Middle frontal gyrus (tissue), 1 donor: ENCODE data around the gene CCER1.

Source experiments
- DNase-seq: peaks from one replicate; pipeline ENCODE4 v3.0.0-alpha.2; 2015; ENCODE audit warnings: low spot score; ENCODE audit errors: extremely low spot score

Gene CCER1

DNA sequence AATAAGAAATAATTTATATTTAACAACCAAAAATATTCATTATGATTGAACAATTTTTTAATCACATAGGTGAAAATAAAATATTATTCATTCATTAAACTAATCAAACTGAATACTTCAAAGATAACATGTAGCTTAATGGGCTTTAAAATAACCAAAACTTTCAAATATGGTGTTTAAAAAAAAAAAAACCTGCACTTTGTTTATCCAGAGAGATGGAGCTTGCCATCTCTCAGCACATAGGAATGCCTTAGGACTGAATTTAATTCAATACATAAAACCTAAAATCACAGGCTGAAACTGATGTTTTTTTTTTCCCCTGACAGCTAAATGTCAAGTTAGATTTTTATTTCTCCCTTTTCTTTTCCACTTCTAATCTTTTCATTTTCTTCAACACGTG lies 14.4 kb upstream of the CCER1 start:
- no peak for DNase-seq

DNA sequence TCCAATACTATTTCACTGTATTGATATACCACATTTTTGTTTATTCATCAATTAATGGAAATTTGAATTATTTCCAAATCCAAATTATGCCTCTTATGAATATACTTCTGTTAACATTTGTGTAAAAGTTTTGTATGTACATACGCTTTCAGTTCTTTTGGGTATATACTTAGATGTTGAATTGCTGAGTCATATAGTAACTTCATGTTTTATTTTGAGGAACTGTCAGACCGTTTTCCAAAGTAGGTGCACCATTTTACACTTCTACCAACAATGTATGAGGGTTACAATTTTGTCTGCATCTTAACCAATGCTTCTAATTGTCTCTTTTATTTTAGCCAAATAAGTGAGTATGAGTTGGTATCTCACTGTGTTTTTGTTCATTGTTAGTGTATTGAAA lies 10.2 kb upstream of the CCER1 start:
- DNase-seq, result no peak

DNA sequence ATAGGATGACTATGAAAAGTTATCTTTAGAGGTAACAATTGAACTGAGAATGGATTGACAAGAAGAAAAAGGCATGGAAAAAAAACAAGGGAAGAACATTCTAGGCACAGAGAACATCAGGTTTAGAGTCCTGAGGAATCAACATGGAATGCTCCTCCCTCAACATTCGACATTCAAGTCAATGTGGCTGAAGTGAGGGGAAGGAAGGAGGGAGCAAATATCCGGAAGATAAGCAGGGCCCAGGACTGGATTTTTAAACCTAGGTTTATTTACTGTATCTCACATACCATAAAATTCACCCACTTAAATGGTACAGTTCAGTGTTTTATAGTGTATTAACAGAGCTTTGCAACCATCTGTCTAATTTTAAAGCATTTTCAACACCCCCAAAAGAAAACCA lies 9.6 kb upstream of the CCER1 start:
- DNase-seq, result no peak

DNA sequence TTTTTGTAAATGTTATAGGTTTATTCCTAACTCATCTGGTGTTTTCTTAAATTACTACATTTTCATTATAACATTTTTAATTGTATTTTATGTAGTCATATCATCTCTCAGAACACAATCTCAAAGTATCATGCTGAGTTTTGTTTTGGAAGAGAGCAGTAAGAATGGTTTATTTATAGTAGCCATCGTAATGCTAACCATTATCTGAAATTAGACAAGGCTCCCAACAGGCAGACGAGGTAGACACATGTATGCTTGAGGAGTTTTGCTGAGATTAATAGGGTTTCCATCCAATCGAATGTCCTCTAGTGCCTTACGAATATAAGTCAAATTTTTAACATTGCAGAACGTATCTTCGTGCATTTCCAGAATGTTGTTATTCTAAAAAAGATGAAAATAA lies 9.0 kb upstream of the CCER1 start:
- no peak for DNase-seq

DNA sequence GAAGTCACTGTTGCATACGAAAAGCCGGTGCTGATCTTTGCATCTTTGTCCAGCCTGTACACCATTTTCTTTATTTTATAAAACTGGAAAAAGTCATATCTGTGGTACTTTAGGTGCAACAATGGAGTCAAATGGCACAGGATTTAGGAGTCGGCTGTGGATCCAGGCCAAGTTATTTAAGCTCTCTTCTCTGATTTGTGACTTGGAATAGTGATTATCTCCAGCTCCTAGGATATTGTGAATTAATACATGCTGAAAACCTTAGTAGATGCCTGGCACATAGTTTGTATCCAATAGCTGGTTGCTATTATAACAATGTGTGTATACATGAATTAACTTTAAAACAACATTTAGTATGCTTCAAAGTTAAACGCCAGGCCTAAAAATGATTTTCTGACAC lies 6.2 kb upstream of the CCER1 start:
- no peak for DNase-seq

DNA sequence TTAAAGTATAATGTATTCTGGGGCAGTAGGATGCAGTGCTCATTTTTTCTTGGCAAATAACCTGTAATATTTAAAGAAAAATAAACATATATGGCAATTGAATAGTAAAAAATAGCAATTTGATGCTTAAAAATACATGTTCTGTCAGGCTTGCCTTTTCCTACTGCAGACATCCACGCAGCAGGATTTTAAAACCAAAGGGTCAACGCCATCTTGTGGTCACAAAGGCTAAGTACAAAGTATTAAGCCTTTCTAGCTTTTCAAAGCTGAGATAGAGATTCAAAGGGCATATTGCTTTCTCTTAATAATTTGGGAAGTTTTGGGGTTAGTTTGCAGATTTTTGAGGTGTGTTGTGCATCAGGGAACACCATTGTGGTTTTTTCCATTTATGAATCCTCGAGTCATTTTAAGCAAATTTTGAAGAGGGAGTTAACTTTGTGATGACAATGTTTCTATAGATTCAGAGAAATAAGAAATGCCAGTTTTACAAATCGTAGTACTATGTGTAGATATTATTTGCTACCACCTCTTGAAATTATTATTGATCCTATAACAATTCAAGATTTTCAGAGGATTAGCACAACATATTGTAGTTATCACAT lies 4.7 kb upstream of the CCER1 start:
- DNase-seq, result peak; percentile 59

DNA sequence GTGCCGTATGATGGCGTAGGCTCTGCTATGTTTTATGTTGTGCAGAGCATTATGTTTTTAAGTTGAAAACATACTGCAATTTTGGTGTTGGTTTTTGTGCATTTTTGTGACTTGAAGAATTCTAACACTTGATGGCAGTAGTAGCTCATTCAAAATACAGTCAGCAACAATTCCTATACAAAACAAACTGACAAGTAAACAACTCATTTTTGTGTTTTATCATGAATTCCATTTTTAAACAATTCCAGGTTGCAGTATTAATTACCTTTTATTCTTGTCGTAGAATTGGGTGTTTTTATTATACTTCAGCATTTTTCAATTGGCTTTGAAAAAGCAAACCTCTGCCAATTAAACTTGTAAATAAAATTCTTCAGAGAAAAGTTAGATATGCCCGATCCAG lies 4.1 kb upstream of the CCER1 start:
- DNase-seq, result no peak

DNA sequence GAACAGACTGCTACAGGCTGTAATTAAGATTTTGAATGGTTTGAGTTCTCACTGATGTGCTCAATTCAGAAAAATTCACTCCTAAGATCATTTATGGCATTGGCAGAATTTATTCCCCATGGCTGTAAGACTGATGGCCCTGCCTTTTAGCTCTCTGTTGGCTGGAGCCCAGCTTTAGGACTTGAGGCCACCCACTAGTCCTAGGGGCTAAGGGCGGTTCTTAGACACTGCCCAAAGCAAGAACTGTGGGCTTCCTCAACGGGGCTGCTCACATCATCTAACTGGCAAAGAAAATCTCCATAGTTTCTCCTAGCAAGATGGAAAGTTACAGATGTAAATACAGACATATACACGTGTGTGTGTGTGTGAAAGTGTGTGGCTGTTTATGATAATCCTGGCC lies 3.4 kb upstream of the CCER1 start:
- DNase-seq, result no peak

DNA sequence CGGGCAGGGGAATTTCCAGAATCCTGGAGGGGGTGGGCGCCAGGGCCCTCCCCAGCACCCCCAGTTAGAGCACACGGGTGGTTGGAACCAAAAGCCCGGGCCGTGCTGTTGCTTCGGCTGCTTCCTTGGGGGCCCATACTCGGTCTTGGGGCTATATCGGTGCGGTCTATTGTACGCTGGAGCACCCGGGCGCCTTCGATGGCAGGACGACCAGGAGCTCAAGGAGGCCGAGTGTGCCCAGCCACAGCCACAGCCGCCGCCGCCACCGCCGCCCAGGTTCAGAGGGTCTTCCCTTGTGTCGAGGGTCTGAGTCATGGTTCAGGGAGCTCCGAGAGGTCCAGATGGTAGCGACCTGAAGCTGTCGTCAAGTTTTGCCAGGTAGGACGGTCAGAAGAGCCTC lies 548 bp downstream of the CCER1 start:
- DNase-seq, result no peak

DNA sequence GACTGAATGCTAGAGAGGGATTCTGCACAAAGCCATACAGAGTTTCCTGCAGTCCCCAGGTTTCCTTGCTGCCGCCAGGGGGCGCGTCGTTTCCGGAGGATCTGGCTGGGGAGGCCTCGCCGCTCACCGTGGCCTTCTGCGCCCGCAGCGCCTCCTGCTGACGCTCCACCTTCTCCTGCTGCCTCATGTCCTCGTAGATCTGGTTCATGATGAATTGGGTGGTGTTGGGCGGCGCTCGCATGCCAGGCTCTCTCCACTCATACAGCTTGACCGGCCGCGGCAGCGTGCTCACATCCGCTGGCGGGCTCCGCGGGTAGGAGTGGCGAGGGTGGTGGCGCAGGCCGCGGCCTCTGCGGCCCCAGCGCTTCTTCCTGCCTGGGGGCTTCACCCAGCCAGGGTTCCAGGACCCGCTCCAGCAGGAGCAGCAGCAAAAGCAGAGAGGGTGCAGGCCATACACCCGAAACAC lies 987 bp downstream of the CCER1 start:
- no peak for DNase-seq

DNA sequence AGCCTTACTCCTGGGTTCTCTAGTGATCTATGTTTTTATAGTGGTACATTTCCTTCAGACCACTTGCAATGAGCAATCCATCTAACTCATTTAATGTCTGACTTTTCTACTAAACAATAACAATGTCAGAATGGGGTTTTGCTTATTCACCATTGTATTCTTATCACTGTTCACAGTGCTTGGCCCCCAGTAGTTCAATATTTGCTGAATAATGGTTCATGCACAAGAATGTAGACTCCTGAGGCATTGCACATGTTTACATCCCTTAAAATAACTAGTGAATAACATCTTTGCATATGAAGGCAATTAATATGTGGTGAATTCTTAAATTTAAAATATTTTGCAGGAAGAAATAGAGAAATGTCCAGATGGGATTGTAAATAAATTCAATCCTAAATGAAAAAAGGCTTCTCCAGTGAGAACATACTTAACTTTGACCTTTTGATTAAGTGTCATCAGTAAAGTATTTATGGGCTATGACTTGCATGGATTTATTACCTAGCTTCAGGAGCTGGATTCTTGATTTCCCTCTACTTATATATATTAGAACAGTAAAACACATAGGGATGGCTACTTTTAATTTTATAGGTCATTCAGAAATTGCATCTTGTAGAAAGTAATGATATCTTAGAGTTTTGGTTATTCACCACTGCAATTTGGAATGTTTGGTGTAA lies 3.4 kb downstream of the CCER1 start:
- DNase-seq, result no peak

DNA sequence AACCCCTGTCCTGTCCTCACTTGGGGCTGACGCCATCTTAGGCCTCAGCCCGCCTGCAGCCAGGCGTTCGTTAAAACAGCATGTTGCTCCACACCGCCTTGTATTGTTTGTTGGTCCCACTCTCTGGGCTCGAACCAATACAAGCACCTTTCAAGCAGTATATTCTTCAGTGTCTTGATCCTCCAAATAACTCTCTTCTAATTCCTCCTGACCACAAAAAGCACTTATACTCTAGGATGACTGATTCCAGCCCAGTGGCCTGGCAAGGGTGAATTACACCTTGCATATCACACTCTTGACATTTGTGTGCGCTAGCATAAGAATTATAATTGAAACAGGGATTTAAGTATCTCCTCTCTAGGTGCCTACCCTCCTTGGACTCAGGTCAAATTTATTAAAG lies 7.1 kb downstream of the CCER1 start:
- no peak for DNase-seq

DNA sequence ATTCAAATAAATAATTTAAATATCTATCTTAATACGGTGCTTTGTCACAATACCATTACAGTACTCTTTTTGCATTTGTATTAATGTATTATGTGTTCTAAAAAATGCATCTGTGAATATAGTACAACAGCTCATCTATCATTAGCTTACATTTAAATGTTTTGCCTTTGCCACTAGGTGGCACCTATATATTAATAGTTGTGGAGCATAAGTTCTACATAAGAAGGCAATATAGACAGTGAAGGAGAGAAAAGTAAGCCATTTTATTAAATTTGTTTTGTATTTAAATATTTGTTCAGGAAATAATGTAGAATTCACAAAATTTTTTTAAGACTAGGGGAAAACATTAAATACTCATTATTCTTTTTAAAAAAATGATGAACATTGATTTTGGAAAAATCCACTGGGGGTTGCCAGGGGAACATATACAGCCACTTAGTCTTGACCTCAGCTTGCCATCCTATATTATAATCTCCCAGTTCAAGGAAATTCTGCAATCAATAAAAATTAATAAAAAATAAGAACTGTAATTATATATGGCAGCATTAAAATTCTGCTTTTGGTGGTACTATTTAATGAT lies 9.8 kb downstream of the CCER1 start:
- DNase-seq, result no peak

DNA sequence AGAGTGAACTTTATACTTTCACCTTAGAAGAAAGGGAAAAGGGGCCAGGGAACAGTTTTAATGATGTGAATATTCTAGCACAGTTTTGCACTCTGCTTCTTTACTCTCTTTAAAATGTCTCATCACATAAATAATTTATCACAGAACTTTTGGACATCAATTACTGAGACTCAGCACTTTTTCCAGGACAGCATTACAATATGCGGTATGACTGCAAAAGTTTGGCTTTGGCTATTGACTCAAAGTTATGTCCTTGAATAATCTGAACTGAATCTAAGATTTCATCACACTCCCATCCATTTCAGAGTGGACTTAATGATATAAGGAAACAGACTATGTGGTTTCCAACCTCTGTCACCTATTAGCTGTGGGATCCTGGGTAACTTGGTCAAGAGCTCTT lies 11.7 kb downstream of the CCER1 start:
- no peak for DNase-seq

DNA sequence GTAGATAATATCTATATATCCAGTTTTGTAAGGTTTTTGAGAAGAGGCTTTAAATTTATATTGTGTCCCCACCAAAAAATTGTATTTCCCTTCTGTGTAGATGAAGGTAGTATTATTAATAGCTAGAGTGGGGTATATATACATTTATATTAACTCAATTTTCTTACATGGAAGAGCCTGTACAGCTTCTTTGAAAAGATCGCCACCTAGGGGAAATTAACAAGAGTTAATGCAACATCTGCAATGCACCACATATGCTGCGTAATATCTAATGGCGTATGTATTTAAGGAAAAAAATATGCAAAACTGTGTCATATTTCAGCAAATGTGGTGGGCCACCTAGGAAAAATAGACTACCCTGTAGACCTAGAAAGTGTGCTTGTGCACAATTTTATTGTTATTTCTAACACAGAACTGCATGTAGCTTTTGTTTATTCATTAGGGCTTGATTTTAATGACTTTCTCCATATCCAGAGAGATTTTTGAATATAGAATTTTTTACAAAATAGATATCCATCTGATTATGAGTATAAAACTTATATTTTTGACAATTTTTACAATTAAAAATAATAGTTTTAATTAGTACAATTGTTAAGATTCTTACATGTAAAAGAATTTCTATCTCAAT lies 14.0 kb downstream of the CCER1 start:
- no peak for DNase-seq

DNA sequence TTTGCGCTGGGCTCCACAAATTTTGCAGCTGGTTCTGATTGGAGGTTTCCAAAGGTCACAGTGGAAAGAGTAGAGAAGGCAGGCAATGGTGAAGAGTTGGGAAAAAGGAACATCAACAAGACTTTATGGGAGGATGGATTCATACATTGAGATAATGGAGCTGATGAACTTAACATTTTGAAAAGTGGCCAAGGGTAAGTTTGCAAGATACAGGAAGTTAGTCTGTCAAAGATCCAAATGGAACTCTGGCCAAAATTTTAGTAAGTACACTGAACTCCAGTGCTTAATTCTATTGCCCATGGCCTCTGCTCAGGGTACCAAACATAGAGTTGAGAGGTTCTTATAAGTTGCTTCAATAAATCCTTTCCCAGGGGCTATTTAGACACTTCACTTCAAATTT lies 15.6 kb downstream of the CCER1 start:
- DNase-seq, result no peak

DNA sequence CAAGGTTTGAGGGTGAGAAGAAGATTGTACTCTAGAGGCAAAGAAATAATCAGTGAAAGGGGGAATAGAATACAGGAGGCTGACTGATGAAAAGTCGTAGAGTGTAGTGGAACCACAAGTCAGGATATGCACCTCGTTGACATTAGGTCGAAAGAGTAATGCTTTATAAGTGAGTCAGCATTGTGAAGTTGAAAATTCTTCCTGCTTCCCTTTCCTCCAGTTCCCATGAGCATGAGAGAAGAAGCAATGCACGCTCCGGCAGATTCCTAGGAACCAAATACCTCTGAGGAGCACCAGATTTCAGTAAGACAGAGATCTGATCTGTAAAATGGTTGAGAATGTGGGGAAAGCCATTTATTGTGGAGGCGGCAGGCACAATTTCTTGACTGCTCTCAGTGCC lies 16.5 kb downstream of the CCER1 start:
- no peak for DNase-seq

DNA sequence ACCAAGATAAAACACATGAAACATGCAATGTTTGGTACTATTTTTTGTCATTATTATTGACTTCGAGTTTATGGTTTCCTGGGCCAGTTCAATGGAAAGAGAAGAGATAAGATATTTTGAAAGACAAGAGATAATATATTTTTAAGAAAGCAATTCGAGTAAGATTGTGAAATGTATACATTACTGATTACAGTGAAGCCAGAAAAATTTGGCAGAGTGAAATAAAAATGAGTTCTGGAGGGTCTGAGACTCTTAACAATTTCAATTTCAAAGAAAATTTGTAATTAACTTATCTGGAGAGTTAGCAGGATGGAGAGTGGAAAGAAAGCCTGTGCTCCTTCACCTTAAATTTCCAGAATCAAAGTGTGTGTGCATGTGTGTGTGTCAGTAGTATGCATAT lies 17.3 kb downstream of the CCER1 start:
- DNase-seq, result no peak

DNA sequence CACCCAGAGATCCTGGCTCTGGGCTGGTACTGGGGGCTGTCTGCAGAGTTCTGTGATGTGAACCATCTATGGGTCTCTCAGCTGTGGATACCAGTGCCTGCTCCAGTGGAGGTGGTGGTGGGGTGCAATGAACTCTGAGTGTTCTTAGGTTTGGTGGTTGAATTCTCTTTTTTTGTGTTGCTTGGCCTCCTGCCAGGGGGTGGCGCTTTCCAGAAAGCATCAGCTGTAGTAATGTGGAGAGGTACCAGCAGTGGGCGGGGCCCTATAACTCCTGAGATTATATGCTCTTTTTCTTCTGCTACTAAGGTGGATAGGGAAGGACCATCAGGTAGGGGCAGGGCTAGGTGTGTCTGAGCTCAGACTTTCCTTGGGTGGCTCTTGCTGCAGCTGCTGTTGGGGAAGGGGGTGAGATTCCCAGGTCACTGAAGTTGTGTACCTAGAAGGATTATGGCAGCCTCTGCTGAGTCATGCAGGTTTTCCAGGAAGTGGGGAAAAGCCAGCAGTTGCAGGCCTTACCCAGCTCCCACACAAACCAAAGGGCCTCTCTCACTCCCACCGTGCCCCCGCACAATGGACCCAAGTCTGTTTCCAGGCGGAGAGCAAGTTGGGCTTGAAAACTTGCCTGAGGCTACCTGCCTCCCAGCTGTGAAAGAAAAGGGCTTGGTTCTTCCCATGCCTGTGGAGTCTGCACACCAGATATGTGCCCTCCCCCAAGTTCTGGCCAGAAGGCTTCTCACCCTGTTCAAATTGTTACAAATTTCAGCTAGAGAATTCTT lies 18.6 kb downstream of the CCER1 start:
- DNase-seq, result no peak

DNA sequence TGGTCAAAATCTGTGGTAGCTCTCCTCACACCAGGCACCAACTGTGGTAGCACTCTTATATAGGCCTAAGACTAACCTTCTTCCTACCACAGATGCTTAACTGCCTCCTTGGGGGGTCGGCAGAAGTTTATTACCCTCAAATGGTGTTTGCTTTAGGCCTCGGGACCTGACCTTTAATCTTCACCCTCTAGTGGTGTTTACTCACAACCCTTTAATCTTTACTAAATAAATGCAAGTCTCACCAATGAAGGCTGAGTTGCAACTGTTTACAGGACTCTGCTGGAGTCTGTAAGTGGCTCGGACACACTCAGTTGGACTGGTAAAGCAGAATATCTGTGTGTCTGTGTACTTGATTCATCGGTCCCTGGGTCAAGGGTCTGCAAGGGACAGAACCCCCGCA lies 29.4 kb downstream of the CCER1 start:
- no peak for DNase-seq

DNA sequence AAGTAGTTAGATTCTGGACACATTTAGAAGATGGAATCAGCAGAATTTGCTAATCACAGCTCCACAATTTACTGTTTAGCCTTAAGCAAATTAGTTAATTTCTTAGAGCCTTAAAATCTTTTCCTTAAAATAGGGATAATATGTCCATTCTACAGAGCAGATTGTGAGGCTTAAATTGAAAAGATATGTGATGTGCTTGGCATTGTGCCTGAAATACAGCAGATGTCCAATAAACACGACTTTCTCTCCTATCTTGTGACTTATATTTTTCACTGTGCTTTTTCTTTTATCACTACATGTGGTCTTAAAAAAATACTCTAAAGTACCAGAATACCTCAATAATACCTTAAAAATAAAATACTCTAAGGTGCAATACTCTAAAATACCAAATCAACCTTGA lies 30.6 kb downstream of the CCER1 start:
- no peak for DNase-seq

DNA sequence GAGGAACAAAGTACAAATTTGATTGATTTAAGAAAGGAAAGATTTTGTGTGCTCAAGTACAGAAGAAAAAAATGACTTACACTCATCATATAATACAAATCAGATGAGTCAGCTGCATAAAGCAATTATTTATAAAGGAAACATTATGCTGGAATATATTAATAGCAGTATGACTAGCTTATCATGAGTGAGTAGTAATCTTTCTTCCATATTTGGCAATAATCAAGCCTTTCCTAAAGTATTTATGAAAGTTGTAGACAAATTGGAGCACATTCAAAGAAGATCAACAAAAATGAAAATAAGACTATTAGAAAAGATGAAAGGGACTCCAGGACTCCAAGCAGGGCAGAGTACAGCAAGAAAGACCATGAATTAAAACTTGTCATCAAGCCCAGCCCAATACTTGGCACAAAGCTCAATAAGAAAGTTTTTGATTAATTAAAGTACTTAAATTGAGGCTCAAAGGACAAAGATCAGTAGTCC lies 32.8 kb downstream of the CCER1 start:
- DNase-seq, result no peak
